Measurements from ENCODE around the gene SMYD3. TPM values are rescaled to one million over a fixed set of nuclear protein-coding genes. Genes with fewer than 3 reads are reported as not detected.

SMYD3 gene
- total and polyA plus RNA-seq, 2 donors (not counting 1 experiment from before 2014, with no cell fraction given) = 9.7 to 37.2 TPM

DNA sequence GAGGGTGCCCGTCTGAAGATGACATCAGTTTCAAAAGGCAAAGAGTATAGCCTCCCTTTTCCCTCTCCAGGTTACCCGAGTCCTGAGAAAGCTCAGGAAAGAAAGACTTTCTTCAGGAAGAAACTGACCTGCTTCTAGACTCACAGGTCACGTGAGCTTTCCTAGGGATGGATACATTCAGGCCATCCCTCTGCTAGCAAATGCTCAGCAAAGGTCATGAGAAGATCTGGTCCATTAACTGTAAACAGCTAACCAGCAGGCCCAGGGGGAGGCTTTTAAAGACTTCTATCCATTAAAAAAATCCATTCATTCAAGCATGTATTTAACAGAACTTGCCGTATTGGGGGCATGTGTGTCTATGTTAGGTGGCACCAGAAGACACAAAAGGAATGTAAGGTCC, 746.8 kb downstream of the SMYD3 start:
- Histone ChIP-seq H3K4me3 (ENCODE audit: control extremely low read depth in 1 of 5, extremely low read depth in 1 of 5, insufficient read depth in 1 of 5, low read depth in 2 of 5, low read length in 4 of 5) (no peak overlapping the region), H3K79me2 (ENCODE audit: control insufficient read depth, insufficient read depth, low read length) (no peaks in the 10 kb centered on the region), H3K9ac (ENCODE audit: low read length) (no peak overlapping the region), H2AFZ (ENCODE audit: insufficient read depth, low read depth, low read length, poor library complexity, severe bottlenecking) (no peak overlapping the region), H3K9me3 (ENCODE audit: control extremely low read depth in 1 of 3, control insufficient read depth in 2 of 3, insufficient read depth in 1 of 3, low read length in 2 of 3) (peaks cover 1 to 6% (median 5%) of the 10 kb centered on the region in 3 donors), H3K27ac (ENCODE audit: low read length in 2 of 2) (no peak overlapping the region), H4K20me1 (ENCODE audit: control insufficient read depth, insufficient read depth, low read length, poor library complexity, severe bottlenecking) (no peaks in the 10 kb centered on the region), H3K4me1 (ENCODE audit: control insufficient read depth in 2 of 2, insufficient read depth in 2 of 2, low read length in 2 of 2) (no peaks in the 10 kb centered on the region), H3K27me3 (replicated peaks in 1 of 4; ENCODE audit: control extremely low read depth in 1 of 4, control insufficient read depth in 3 of 4, insufficient read depth in 4 of 4, low read length in 3 of 4) (no peaks in the 10 kb centered on the region), H3K36me3 (replicated peaks in 1 of 2; ENCODE audit: control extremely low read depth in 1 of 2, control insufficient read depth in 1 of 2, extremely low read depth in 1 of 2, insufficient read depth in 2 of 2, low read length in 1 of 2) (peaks cover 0 to 11% of the 10 kb centered on the region in 2 experiments), H3K4me2 (replicated peaks; ENCODE audit: low read depth, low read length, poor library complexity, severe bottlenecking) (no peak overlapping the region)
- ChIA-PET POLR2A (no interaction called here), CTCF (no interaction called here)
- Mint-ChIP-seq H3K4me1 (no peaks in the 10 kb centered on the region), H3K27ac (no peak overlapping the region), H3K9me3 (ENCODE audit: insufficient read depth) (peaks cover 7% of the 10 kb centered on the region), H3K27me3 (no peaks in the 10 kb centered on the region), H3K4me3 (no peak overlapping the region)
- ATAC-seq (ENCODE audit: low read depth) (no peak), DNase-seq (no peak)
- TF ChIP-seq, protein P1, sequence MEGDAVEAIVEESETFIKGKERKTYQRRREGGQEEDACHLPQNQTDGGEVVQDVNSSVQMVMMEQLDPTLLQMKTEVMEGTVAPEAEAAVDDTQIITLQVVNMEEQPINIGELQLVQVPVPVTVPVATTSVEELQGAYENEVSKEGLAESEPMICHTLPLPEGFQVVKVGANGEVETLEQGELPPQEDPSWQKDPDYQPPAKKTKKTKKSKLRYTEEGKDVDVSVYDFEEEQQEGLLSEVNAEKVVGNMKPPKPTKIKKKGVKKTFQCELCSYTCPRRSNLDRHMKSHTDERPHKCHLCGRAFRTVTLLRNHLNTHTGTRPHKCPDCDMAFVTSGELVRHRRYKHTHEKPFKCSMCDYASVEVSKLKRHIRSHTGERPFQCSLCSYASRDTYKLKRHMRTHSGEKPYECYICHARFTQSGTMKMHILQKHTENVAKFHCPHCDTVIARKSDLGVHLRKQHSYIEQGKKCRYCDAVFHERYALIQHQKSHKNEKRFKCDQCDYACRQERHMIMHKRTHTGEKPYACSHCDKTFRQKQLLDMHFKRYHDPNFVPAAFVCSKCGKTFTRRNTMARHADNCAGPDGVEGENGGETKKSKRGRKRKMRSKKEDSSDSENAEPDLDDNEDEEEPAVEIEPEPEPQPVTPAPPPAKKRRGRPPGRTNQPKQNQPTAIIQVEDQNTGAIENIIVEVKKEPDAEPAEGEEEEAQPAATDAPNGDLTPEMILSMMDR (IDR thresholded peaks at IDR 0.05) = no peak
- no peak for TF ChIP-seq EZH2 (IDR thresholded peaks at IDR 0.05; ENCODE audit: borderline replicate concordance, insufficient read depth, low read depth, low read length, poor library complexity, severe bottlenecking)
- intact Hi-C loops (cut with micrococcal nuclease) = no loop called here
- WGBS (ENCODE audit: insufficient coverage) = 90% methylated on average over 3 of the region's 4 CpGs

DNA sequence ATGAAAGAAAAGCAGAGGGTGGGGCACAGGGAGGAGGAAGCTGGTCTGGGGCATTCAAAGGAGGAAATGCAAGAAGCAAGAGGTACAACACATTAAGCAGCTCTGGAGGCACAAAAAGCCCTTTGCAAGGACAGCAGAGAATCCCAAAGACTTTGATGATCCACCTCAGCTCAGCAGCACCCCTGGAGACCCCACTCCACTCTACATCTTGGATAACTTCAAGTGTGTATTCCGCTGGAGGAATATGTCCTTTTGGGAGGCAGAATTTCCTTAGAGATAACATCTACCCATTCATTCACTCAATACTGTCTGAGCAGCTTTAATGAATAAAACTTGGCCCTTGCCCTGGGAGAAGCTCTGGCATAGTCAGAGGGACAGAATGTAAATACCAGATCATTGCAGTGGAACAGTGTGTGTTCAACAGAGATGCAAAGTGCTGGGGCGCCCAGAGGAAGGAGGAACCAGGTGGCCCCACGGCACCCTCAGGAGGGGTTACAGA, 752.6 kb downstream of the SMYD3 start:
- WGBS (ENCODE audit: insufficient coverage) = 100% methylated on average over 1 of the region's 3 CpGs
- no peaks in the 10 kb centered on the region for H4K20me1 ChIP-seq (ENCODE audit: control insufficient read depth, insufficient read depth, low read length, poor library complexity, severe bottlenecking)
- no peaks in the 10 kb centered on the region for H3K36me3 ChIP-seq (replicated peaks in 1 of 2; ENCODE audit: control extremely low read depth in 1 of 2, control insufficient read depth in 1 of 2, extremely low read depth in 1 of 2, insufficient read depth in 2 of 2, low read length in 1 of 2)
- H3K27ac Mint-ChIP-seq = peak overlapping the region; percentile 35
- H3K27me3 ChIP-seq (replicated peaks in 1 of 4; ENCODE audit: control extremely low read depth in 1 of 4, control insufficient read depth in 3 of 4, insufficient read depth in 4 of 4, low read length in 3 of 4) = no peaks in the 10 kb centered on the region
- no peak overlapping the region for H3K4me3 ChIP-seq (ENCODE audit: control extremely low read depth in 1 of 5, extremely low read depth in 1 of 5, insufficient read depth in 1 of 5, low read depth in 2 of 5, low read length in 4 of 5)
- H3K27me3 Mint-ChIP-seq = no peaks in the 10 kb centered on the region
- no peak overlapping the region for H3K27ac ChIP-seq (ENCODE audit: low read length in 2 of 2)
- H3K79me2 ChIP-seq (ENCODE audit: control insufficient read depth, insufficient read depth, low read length) = no peaks in the 10 kb centered on the region
- no peak for TF ChIP-seq EZH2 (IDR thresholded peaks at IDR 0.05; ENCODE audit: borderline replicate concordance, insufficient read depth, low read depth, low read length, poor library complexity, severe bottlenecking)
- TF ChIP-seq, protein P1 (IDR thresholded peaks at IDR 0.05) = no peak
- peaks cover 0 to 6% of the 10 kb centered on the region in 2 donors for H3K4me1 ChIP-seq (ENCODE audit: control insufficient read depth in 2 of 2, insufficient read depth in 2 of 2, low read length in 2 of 2)
- ATAC-seq (ENCODE audit: low read depth) (no peak), DNase-seq (no peak)
- peaks cover 15% of the 10 kb centered on the region for H3K4me1 Mint-ChIP-seq
- H3K4me2 ChIP-seq (replicated peaks; ENCODE audit: low read depth, low read length, poor library complexity, severe bottlenecking) = peak overlapping the region; percentile 7
- H3K9me3 ChIP-seq (ENCODE audit: control extremely low read depth in 1 of 3, control insufficient read depth in 2 of 3, insufficient read depth in 1 of 3, low read length in 2 of 3) = peaks cover 1 to 9% (median 4%) of the 10 kb centered on the region in 3 donors
- no peak overlapping the region for H3K9ac ChIP-seq (ENCODE audit: low read length)
- POLR2A ChIA-PET = no interaction called here
- peak overlapping the region; percentile 30 for H3K4me3 Mint-ChIP-seq
- no peak overlapping the region for H2AFZ ChIP-seq (ENCODE audit: insufficient read depth, low read depth, low read length, poor library complexity, severe bottlenecking)
- intact Hi-C loops (cut with micrococcal nuclease) = no loop called here
- CTCF ChIA-PET = interaction anchor here (1.2 kb wide), 1 partner anchor 29 kb away, joined by 3 read pairs; no protein-coding TSS in a partner anchor
- peaks cover 9% of the 10 kb centered on the region for H3K9me3 Mint-ChIP-seq (ENCODE audit: insufficient read depth)
